ENCODE data around the gene FKBP5.
"Not testable (repeated sequence)": the region's sequence is repeated elsewhere in the genome, so short reads cannot be mapped to it uniquely, and the experiment has no call there.

FKBP5 gene

GRCh38 chr6:35688605-35689322, at the start of gene FKBP5:
Gene FKBP5 (minus strand): TSS chr6:35688915. CDS start chr6:35642824, 46,091 bp downstream.
- DNase-seq (ENCODE audit: low read depth in 2 of 2), result peak; percentile 40 to 67

- DNase-seq (ENCODE audit: low read depth in 2 of 2), result peak; percentile 54 to 61
These were observed 48.9 kb upstream of the FKBP5 start for GRCh38 chr6:35737413-35738211.

- no peak for DNase-seq (ENCODE audit: low read depth in 2 of 2)
These were observed 48.3 kb upstream of the FKBP5 start, which contains the start of gene ARMC12 for GRCh38 chr6:35736982-35737412. Gene ARMC12 (plus strand): TSS chr6:35737032. CDS start chr6:35737109, 77 bp downstream.

- DNase-seq (ENCODE audit: low read depth in 2 of 2), result no peak
These were observed 47.7 kb upstream of the FKBP5 start for GRCh38 chr6:35736253-35736894.

GRCh38 chr6:35735452-35735851, 46.7 kb upstream of the FKBP5 start:
- no peak for DNase-seq (ENCODE audit: low read depth in 2 of 2)

GRCh38 chr6:35734319-35734718, 45.6 kb upstream of the FKBP5 start:
- not testable (repeated sequence) for DNase-seq (ENCODE audit: low read depth in 2 of 2)

- DNase-seq (ENCODE audit: low read depth in 2 of 2), result no peak
These were observed 44.9 kb upstream of the FKBP5 start for GRCh38 chr6:35733633-35734032.

GRCh38 chr6:35731736-35732532, 43.2 kb upstream of the FKBP5 start:
- DNase-seq (ENCODE audit: low read depth in 2 of 2), result peak; percentile 81 to 82

GRCh38 chr6:35731414-35731735, 42.7 kb upstream of the FKBP5 start:
- DNase-seq (ENCODE audit: low read depth in 2 of 2), result peak in 1 of 2 experiments; percentile 53

- no peak for DNase-seq (ENCODE audit: low read depth in 2 of 2)
These were observed 42.2 kb upstream of the FKBP5 start for GRCh38 chr6:35730745-35731413.

GRCh38 chr6:35729722-35730121, 41.0 kb upstream of the FKBP5 start:
- no peak for DNase-seq (ENCODE audit: low read depth in 2 of 2)

- no peak for DNase-seq (ENCODE audit: low read depth in 2 of 2)
These were observed 40.3 kb upstream of the FKBP5 start for GRCh38 chr6:35728683-35729678.

- peak; percentile 84 to 86 for DNase-seq (ENCODE audit: low read depth in 2 of 2)
These were observed 39.4 kb upstream of the FKBP5 start for GRCh38 chr6:35727935-35728682.

GRCh38 chr6:35727231-35727934, 38.7 kb upstream of the FKBP5 start:
- peak in 1 of 2 experiments; percentile 32 for DNase-seq (ENCODE audit: low read depth in 2 of 2)

- DNase-seq (ENCODE audit: low read depth in 2 of 2), result no peak
These were observed 37.2 kb upstream of the FKBP5 start for GRCh38 chr6:35725721-35726438.

GRCh38 chr6:35725081-35725708, 36.5 kb upstream of the FKBP5 start:
- no peak for DNase-seq (ENCODE audit: low read depth in 2 of 2)

GRCh38 chr6:35724471-35724870, 35.8 kb upstream of the FKBP5 start:
- no peak for DNase-seq (ENCODE audit: low read depth in 2 of 2)
